ENCODE results near the gene TAS2R3. TPM values are rescaled to one million over a fixed set of nuclear protein-coding genes. Genes with fewer than 3 reads are reported as not detected.

Gene TAS2R3
- total RNA-seq, 1 donor from 2014 or later: 6.6 TPM

DNA sequence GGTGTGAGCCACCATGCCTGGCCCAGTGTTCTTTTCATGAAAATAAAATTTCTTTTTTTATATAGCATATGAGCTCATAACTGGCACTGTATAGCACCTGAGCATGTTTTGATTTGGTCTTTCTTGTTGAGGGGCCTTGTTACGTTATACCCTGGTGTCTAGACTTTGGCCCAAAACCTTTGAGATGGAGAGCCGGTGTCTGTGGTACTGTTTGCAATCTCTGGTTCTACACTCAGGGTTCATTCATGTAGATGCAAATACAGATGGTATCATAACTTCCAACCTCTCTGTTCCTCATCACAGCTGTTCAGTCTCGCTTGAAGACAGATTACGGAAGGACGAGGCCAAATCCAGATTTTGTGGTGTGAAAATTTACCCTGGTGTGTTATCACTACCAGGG lies 26.0 kb downstream of the TAS2R3 start, which contains the start of gene TAS2R5:
Gene TAS2R5 (plus strand): TSS at position 301 of the 400 bp plus-strand sequence. CDS start 145 bp downstream, outside the sequence.
- Histone ChIP-seq H3K27ac (no peak within 1 kb of the TSS), H3K4me1 (no peaks in the 10 kb centered on the region), H3K9me3 (no peaks in the 10 kb centered on the region), H3K36me3 (peaks cover 0 to 6% of the 10 kb centered on the region in 2 donors), H3K4me3 (no peak within 1 kb of the TSS), H3K27me3 (no peaks in the 10 kb centered on the region)
- intact Hi-C loops (cut with DNase I): no loop called here
- TF ChIP-seq, protein P1, sequence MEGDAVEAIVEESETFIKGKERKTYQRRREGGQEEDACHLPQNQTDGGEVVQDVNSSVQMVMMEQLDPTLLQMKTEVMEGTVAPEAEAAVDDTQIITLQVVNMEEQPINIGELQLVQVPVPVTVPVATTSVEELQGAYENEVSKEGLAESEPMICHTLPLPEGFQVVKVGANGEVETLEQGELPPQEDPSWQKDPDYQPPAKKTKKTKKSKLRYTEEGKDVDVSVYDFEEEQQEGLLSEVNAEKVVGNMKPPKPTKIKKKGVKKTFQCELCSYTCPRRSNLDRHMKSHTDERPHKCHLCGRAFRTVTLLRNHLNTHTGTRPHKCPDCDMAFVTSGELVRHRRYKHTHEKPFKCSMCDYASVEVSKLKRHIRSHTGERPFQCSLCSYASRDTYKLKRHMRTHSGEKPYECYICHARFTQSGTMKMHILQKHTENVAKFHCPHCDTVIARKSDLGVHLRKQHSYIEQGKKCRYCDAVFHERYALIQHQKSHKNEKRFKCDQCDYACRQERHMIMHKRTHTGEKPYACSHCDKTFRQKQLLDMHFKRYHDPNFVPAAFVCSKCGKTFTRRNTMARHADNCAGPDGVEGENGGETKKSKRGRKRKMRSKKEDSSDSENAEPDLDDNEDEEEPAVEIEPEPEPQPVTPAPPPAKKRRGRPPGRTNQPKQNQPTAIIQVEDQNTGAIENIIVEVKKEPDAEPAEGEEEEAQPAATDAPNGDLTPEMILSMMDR (IDR thresholded peaks at IDR 0.05): no peak
- no peak for DNase-seq (ENCODE audit: low spot score in 2 of 2)

DNA sequence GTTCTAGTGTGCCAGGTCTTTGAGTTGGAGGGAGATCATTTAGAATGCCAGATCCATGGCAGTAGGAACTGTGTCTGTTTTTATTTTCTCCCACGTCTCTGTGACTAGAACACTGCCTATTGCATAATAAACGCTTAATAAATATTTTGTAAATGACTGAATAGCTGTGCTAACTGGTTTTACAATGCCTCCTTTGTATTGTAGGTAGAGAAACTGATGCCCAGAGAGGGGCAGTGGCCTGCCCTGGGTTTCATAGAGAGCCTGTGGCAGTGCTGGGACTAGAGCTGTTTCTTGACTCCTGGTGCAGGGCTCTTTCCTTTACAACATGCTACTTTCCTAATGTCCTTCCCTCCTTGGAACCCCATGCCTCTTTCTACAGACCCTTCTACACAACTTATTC lies 28.6 kb downstream of the TAS2R3 start:
- H3K9me3 ChIP-seq: no peaks in the 10 kb centered on the region
- no peaks in the 10 kb centered on the region for H3K4me1 ChIP-seq
- no peak overlapping the region for H3K4me3 ChIP-seq
- TF ChIP-seq, protein P1 (IDR thresholded peaks at IDR 0.05): no peak
- no peak for DNase-seq (ENCODE audit: low spot score in 2 of 2)
- H3K36me3 ChIP-seq: peaks cover 0 to 6% of the 10 kb centered on the region in 2 donors
- H3K27ac ChIP-seq: no peak overlapping the region
- no peaks in the 10 kb centered on the region for H3K27me3 ChIP-seq
- intact Hi-C loops (cut with DNase I): no loop called here

Other genes starting within 250 kb of the TAS2R3 start
- gene AGK, start 212.7 kb upstream of the TAS2R3 start, total RNA-seq: 16.1 TPM
- 10.4 TPM for gene DENND11, start 61.9 kb upstream of the TAS2R3 start, total RNA-seq
- not detected for gene WEE2, start 55.7 kb upstream of the TAS2R3 start, total RNA-seq
- gene SSBP1, start 25.7 kb upstream of the TAS2R3 start, total RNA-seq: 19.2 TPM
- gene TAS2R4, start 12.6 kb downstream of the TAS2R3 start, total RNA-seq: not detected
- gene TAS2R5, start 26.1 kb downstream of the TAS2R3 start, total RNA-seq: not detected
- not detected for gene PRSS37, start 77.4 kb downstream of the TAS2R3 start, total RNA-seq
- gene OR9A4, start 152.3 kb downstream of the TAS2R3 start, total RNA-seq: not detected
- gene CLEC5A, start 182.9 kb downstream of the TAS2R3 start, total RNA-seq: 0.64 TPM
- gene TAS2R38, start 209.7 kb downstream of the TAS2R3 start, total RNA-seq: not detected
- gene MGAM, start 231.8 kb downstream of the TAS2R3 start, total RNA-seq: not detected

Measured in ascending aorta (tissue), 2 donors.